Mesenchymal stem cell (in vitro differentiated cells and primary cell): ENCODE measurements around the gene POU2F2.

Experiments used
- DNase-seq: peaks from one replicate; pipeline ENCODE4 v3.0.0-alpha.2; 2013
- H2AFZ ChIP-seq: one replicate; pipeline ENCODE4 v1.6.1; 2013; ENCODE audit warnings: low read depth, mild to moderate bottlenecking, control low read depth, inconsistent platforms, low read length, moderate library complexity
- H2AK5ac ChIP-seq: 2 replicates; pipeline ENCODE4 v1.6.1; 2013; ENCODE audit warnings: low read length, moderate library complexity, mild to moderate bottlenecking, inconsistent platforms; ENCODE audit not compliant: severe bottlenecking
- H2BK120ac ChIP-seq: one replicate; pipeline ENCODE4 v1.6.1; 2013; ENCODE audit warnings: low read depth, mild to moderate bottlenecking, inconsistent platforms, low read length, moderate library complexity
- H2BK12ac ChIP-seq, 2 experiments: one replicate each; pipeline ENCODE4 v1.6.1; 2013; ENCODE audit warnings: inconsistent platforms in 2 of 2, low read length in 2 of 2, mild to moderate bottlenecking in 2 of 2, moderate library complexity in 2 of 2, control low read depth in 1 of 2
- H2BK15ac ChIP-seq: one replicate; pipeline ENCODE4 v1.6.1; 2013; ENCODE audit warnings: mild to moderate bottlenecking, low read depth, inconsistent platforms; ENCODE audit not compliant: poor library complexity, severe bottlenecking
- H2BK5ac ChIP-seq: 2 replicates; pipeline ENCODE4 v1.6.1; 2013; ENCODE audit warnings: low read depth, mild to moderate bottlenecking, low read length, control low read depth, inconsistent platforms; ENCODE audit not compliant: poor library complexity, severe bottlenecking
- H3K14ac ChIP-seq, 2 experiments: one replicate each; pipeline ENCODE4 v1.6.1; 2013; ENCODE audit warnings: inconsistent platforms in 2 of 2, low read length in 2 of 2, control low read depth in 1 of 2, mild to moderate bottlenecking in 1 of 2, moderate library complexity in 1 of 2
- H3K18ac ChIP-seq, 2 experiments: one replicate each; pipeline ENCODE4 v1.6.1; 2013; ENCODE audit warnings: inconsistent platforms in 2 of 2, low read length in 2 of 2, control low read depth in 1 of 2, low read depth in 1 of 2, mild to moderate bottlenecking in 1 of 2
- H3K23ac ChIP-seq, 2 experiments: one replicate each; pipeline ENCODE4 v1.6.1; 2013; ENCODE audit warnings: inconsistent platforms in 2 of 2, low read length in 2 of 2, mild to moderate bottlenecking in 2 of 2, moderate library complexity in 2 of 2, control low read depth in 1 of 2
- H3K27ac ChIP-seq: 2 replicates; pipeline ENCODE4 v1.5.1; 2013; ENCODE audit warnings: mild to moderate bottlenecking, moderate library complexity, low read length, control low read depth, inconsistent platforms; ENCODE audit not compliant: poor library complexity, severe bottlenecking
- H3K27me3 ChIP-seq, 2 experiments: 2 replicates each; pipeline versions ENCODE4 v1.6.1 to v1.7.0; 2013; ENCODE audit warnings: low read length in 2 of 2, mild to moderate bottlenecking in 2 of 2, moderate library complexity in 2 of 2, control low read depth in 1 of 2, inconsistent platforms in 1 of 2; ENCODE audit not compliant: control insufficient read depth in 1 of 2, insufficient read depth in 1 of 2
- H3K36me3 ChIP-seq, 2 experiments: 2 replicates each; pipeline versions ENCODE4 v1.6.1 to v1.7.0; 2013; ENCODE audit warnings: low read length in 2 of 2, control low read depth in 1 of 2, inconsistent platforms in 1 of 2, low read depth in 1 of 2, mild to moderate bottlenecking in 1 of 2; ENCODE audit not compliant: insufficient read depth in 2 of 2, control insufficient read depth in 1 of 2
- H3K4ac ChIP-seq, 2 experiments: one replicate each; pipeline ENCODE4 v1.6.1; 2013; ENCODE audit warnings: inconsistent platforms in 2 of 2, low read length in 2 of 2, mild to moderate bottlenecking in 2 of 2, moderate library complexity in 2 of 2, control low read depth in 1 of 2, low read depth in 1 of 2
- H3K4me1 ChIP-seq: 2 replicates; pipeline ENCODE4 v1.6.1; 2013; ENCODE audit warnings: low read depth, low read length, control low read depth; ENCODE audit not compliant: control insufficient read depth, insufficient read depth
- H3K4me2 ChIP-seq: 2 replicates; pipeline ENCODE4 v1.6.1; 2013; ENCODE audit warnings: low read length, mild to moderate bottlenecking, inconsistent platforms; ENCODE audit not compliant: poor library complexity, severe bottlenecking
- H3K4me3 ChIP-seq, 2 experiments: 2 replicates each; pipeline versions ENCODE4 v1.5.1 to v1.7.0; 2013; ENCODE audit warnings: low read length in 2 of 2, mild to moderate bottlenecking in 2 of 2, control low read depth in 1 of 2, low read depth in 1 of 2; ENCODE audit not compliant: insufficient read depth in 1 of 2
- H3K79me1 ChIP-seq: replicated peaks from 2 replicates; pipeline ENCODE4 v1.6.1; 2013; ENCODE audit warnings: mild to moderate bottlenecking, control low read depth, low read length, inconsistent platforms; ENCODE audit not compliant: poor library complexity, severe bottlenecking
- H3K9ac ChIP-seq: 2 replicates; pipeline ENCODE4 v1.7.0; 2013; ENCODE audit warnings: mild to moderate bottlenecking, low read length, moderate library complexity
- H3K9me3 ChIP-seq: 2 replicates; pipeline ENCODE4 v1.7.0; 2013; ENCODE audit warnings: mild to moderate bottlenecking, low read length; ENCODE audit not compliant: control insufficient read depth
- H4K8ac ChIP-seq: one replicate; pipeline ENCODE4 v1.6.1; 2013; ENCODE audit warnings: inconsistent platforms, mild to moderate bottlenecking, low read length, moderate library complexity
- H4K91ac ChIP-seq: one replicate; pipeline ENCODE4 v1.6.1; 2013; ENCODE audit warnings: mild to moderate bottlenecking, low read length, inconsistent platforms
- WGBS: methylation state at CpG from one replicate; pipeline ENCODE4 v1.1.7; 2013; ENCODE audit warnings: mixed read lengths; 5-methylcytosine and 5-hydroxymethylcytosine counted together

The POU2F2 gene

DNA sequence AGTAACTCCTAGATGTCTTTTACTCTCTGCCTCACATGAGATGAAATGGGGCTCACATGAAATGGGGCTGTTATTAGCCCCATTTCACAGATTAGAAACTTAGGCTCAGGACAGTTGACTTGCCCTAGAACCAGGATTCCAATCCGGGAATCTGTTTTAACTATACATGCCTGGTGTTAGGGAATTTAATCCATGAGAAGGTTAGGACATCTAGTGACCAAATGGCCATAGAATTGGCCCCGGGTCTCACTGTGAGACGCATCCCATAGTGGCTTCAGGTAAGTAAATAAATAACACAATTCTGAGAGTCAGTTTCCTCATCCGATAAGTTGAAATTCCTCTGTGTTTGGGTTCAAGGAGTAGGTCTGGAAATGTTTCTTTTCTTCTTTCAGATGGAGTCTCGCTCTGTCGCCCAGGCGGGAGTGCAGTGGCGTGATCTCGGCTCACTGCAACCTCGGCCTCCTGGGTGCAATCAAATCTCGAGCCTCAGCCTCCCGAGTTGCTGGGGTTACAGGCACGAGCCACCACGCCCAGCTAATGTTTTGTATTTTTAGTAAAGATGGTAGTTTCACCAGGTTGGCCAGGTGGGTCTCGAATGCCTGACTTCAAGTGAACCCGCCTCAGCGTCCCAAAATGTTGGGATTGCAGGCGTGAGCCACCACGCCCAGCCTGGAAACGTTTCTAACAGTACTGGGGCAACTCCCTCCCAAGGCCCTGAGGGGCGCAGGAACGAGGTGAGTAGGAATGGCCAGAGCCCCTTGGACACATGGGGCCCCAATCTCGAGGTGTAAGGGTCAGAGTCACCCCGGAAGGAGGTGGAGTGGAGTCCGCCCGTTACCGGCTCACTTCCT is 57.5 kb downstream of the POU2F2 start:
- no peak overlapping the region for H3K23ac ChIP-seq
- H2AFZ ChIP-seq: no peak overlapping the region
- peaks cover 11 to 13% of the 10 kb centered on the region in 2 experiments for H3K27me3 ChIP-seq
- H2BK5ac ChIP-seq: no peak overlapping the region
- peaks cover 27% of the 10 kb centered on the region for H3K4me1 ChIP-seq
- DNase-seq: no peak
- no peak overlapping the region for H3K14ac ChIP-seq
- peak overlapping the region; percentile 96 for H3K9ac ChIP-seq
- peaks cover 7% of the 10 kb centered on the region for H3K79me1 ChIP-seq
- H3K9me3 ChIP-seq: no peaks in the 10 kb centered on the region
- peak overlapping the region; percentile 51 for H3K4me2 ChIP-seq
- peak overlapping the region; percentile 69 for H2AK5ac ChIP-seq
- peak overlapping the region; percentile 86 to 97 for H3K4ac ChIP-seq
- H3K36me3 ChIP-seq: peaks cover 14% of the 10 kb centered on the region in 2 experiments
- 89% methylated on average over 27 of the region's 27 CpGs for WGBS
- peak overlapping the region; percentile 94 for H4K8ac ChIP-seq
- H3K4me3 ChIP-seq: peak overlapping the region in 1 of 2 experiments; percentile 82
- no peak overlapping the region for H2BK15ac ChIP-seq
- peak overlapping the region; percentile 70 for H4K91ac ChIP-seq
- H2BK12ac ChIP-seq: peak overlapping the region in 1 of 2 experiments; percentile 78
- no peak overlapping the region for H2BK120ac ChIP-seq
- H3K27ac ChIP-seq: no peak overlapping the region
- peak overlapping the region; percentile 78 to 96 for H3K18ac ChIP-seq

DNA sequence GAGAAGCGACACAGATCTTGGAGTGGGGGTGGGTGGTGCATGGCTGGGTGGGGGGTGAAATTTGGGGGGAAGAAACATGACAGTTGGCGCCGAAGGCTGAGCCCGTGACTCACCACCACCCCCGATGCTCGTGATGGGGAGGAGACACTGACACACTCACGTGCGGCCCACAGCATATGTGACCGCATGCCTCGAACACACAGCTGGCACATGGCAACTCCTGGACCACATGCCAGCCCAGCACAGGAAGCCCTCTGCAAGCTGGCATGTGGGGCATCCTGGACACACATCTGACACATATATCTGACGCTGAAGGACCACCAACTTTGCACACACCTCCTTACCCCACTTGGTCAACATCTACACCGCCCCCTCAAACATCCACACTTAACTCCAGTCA is 61.0 kb downstream of the POU2F2 start:
- 88% methylated on average over 12 of the region's 12 CpGs for WGBS
- H2BK120ac ChIP-seq: no peak overlapping the region
- no peaks in the 10 kb centered on the region for H3K36me3 ChIP-seq
- no peak for DNase-seq
- no peak overlapping the region for H3K9ac ChIP-seq
- H2BK12ac ChIP-seq: no peak overlapping the region
- H3K9me3 ChIP-seq: no peaks in the 10 kb centered on the region
- no peak overlapping the region for H3K23ac ChIP-seq
- H3K4me1 ChIP-seq: peaks cover 10% of the 10 kb centered on the region
- H3K4me3 ChIP-seq: no peak overlapping the region
- no peak overlapping the region for H2AK5ac ChIP-seq
- H2BK5ac ChIP-seq: no peak overlapping the region
- H2AFZ ChIP-seq: no peak overlapping the region
- H3K27ac ChIP-seq: no peak overlapping the region
- no peak overlapping the region for H4K91ac ChIP-seq
- no peak overlapping the region for H4K8ac ChIP-seq
- no peak overlapping the region for H3K14ac ChIP-seq
- no peak overlapping the region for H3K18ac ChIP-seq
- no peak overlapping the region for H3K4ac ChIP-seq
- no peak overlapping the region for H3K4me2 ChIP-seq
- H3K27me3 ChIP-seq: peaks cover 44 to 46% of the 10 kb centered on the region in 2 experiments
- H2BK15ac ChIP-seq: no peak overlapping the region
- H3K79me1 ChIP-seq: no peaks in the 10 kb centered on the region

DNA sequence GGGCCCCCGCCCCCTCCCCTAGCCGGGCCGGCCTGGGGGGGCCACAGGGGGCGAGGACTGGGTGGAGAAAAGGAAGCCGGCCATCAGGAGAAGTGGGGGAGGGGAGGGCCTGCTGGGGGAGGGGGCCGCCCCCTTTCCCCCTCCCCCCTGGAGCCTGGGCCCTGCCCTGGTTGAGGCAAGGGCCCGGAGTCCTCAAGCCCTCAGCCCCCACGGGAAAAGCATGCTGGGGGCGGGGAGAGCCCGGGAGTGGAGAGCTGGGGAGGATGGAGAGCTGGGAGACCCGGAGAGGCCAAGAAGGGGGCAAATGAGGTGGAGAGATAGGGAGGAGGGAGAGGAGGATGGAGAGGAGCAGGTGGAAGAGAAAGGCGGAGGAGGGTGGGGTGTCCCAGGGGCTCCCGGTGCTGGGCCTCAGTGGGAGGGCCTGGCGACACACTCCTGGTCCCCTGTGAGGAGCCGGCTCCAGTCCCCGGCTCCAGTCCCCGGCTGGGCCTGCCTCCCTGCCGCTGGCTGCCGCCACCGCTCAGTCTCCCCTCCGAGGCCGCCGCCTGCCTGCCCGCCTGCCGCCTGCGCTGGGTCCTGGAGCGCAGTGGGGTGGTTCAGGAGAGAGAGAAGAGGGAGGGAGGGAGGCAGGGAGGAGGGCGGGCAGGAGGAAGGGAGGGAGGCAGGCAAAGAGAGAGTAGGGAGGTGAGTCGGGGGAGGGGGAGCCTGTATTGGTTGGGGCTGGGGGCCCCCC is 62.5 kb downstream of the POU2F2 start, which contains the start of gene GRIK5:
TSS of gene GRIK5 (minus strand) at position 588 of the 733 bp plus-strand sequence. CDS start 4,436 bp downstream, outside the sequence.
- H4K91ac ChIP-seq: no peak within 1 kb of the TSS
- peaks cover 58 to 60% of the 10 kb centered on the region in 2 experiments for H3K27me3 ChIP-seq
- H3K9me3 ChIP-seq: no peaks in the 10 kb centered on the region

More for the DNA sequence above, 62.5 kb downstream of the POU2F2 start, which contains the start of gene GRIK5:
- Histone ChIP-seq H3K14ac (no peak within 1 kb of the TSS), H3K9ac (no peak within 1 kb of the TSS), H2BK12ac (no peak within 1 kb of the TSS), H3K4me2 (no peak within 1 kb of the TSS), H3K79me1 (no peaks in the 10 kb centered on the region), H2AK5ac (no peak within 1 kb of the TSS), H3K27ac (no peak within 1 kb of the TSS), H2BK15ac (no peak within 1 kb of the TSS), H3K4me1 (peaks cover 6% of the 10 kb centered on the region), H3K4me3 (no peak within 1 kb of the TSS), H3K36me3 (no peaks in the 10 kb centered on the region), H3K4ac (no peak within 1 kb of the TSS), H3K18ac (no peak within 1 kb of the TSS), H2BK120ac (no peak within 1 kb of the TSS), H4K8ac (peak within 1 kb of the TSS; percentile 31), H3K23ac (peak within 1 kb of the TSS in 1 of 2 experiments; percentile 38), H2BK5ac (no peak within 1 kb of the TSS), H2AFZ (no peak within 1 kb of the TSS)
- no peak for DNase-seq
- WGBS: 15% methylated on average over 20 of the region's 29 CpGs
